COLO668 (cell line): Measurements from ENCODE around the gene PACSIN2.

Experiments
- DNase-seq: peaks from one replicate; lab custom pipeline; 2025; ENCODE audit not compliant: unreplicated experiment; lab: John Stamatoyannopoulos, UW

Gene PACSIN2

DNA sequence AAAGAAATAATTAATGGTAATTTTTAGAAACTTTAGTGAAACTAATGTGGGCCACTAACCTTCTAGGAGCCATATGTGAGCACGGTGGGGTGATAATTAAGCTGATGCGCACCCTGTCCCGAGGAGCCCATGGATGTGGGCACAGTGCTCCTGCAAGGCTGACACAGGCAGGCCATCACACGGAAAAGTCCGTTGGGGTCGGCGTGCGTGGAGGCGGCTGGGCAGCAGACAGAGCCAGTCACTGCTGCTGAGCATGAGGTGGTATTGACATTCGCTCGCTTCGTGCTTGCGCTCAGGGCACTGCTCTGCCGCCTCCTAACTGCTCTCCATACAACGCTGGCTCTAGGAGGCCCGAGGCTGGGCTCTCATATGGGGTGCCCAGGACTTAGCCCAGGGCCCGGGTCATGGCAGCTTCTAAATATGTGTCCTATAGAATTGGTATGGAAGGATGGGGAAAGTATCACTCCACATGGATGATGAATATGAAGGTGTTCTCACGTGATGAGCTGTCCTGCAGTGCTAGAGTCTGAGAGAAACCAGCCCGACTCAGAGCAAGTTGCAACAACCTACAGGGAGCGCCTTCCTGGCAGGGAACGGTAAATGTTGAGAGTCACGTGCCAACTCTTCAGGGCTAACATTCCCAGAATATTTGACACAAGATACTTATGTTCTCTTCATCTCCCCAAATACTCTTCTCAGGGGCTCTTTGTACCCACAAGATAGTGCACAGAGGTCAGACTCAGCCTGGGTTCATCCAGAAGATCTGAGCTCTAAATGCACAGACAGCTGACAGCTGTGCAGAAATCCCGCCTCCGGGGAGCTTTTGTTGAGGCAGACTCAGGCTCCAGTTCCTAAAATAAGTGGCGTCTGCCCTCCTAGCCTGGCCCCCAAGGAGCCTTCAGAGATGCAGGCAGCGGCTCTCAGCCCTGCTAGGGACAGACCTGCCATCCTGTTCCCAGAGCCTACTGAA, 107.3 kb downstream of the PACSIN2 start:
- no peak for DNase-seq

GRCh38 chr22:42906605-42907348, 108.2 kb downstream of the PACSIN2 start:
- no peak for DNase-seq

GRCh38 chr22:42905702-42906183, 109.2 kb downstream of the PACSIN2 start:
- peak; percentile 86 for DNase-seq

DNA sequence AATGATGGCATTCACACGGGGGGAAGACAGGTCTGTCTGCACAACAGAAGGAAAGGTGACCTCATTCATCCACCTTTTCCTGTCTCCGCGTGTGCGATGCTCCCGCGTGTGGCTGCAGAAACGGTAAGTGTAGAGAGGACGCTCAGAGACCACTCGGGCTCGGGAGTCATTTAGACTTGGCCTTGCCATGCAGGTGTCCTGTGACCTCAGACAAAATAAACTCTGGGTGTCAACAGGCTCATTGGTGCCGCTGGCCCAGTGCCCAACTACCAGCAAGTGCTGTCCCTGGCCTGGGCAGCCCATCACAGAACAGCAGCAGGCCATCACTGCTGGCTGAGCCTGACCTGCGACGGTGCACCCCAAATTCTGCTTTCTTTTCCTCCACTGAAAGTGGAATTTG, 109.7 kb downstream of the PACSIN2 start:
- DNase-seq = peak; percentile 69

GRCh38 chr22:42904050-42904449, 110.9 kb downstream of the PACSIN2 start:
- no peak for DNase-seq

- peak; percentile 51 for DNase-seq
These were observed 112.0 kb downstream of the PACSIN2 start for GRCh38 chr22:42902875-42903510.

- DNase-seq = no peak
These were observed 113.0 kb downstream of the PACSIN2 start for GRCh38 chr22:42901790-42902508.

- DNase-seq = no peak
These were observed 117.0 kb downstream of the PACSIN2 start for GRCh38 chr22:42897960-42898359.

GRCh38 chr22:42895541-42895981, 119.4 kb downstream of the PACSIN2 start:
- DNase-seq = no peak

GRCh38 chr22:42895087-42895486, 119.9 kb downstream of the PACSIN2 start:
- no peak for DNase-seq

- DNase-seq = no peak
These were observed 121.4 kb downstream of the PACSIN2 start for GRCh38 chr22:42893371-42894150.

- DNase-seq = peak; percentile 34
These were observed 122.2 kb downstream of the PACSIN2 start for GRCh38 chr22:42892571-42893316.

DNA sequence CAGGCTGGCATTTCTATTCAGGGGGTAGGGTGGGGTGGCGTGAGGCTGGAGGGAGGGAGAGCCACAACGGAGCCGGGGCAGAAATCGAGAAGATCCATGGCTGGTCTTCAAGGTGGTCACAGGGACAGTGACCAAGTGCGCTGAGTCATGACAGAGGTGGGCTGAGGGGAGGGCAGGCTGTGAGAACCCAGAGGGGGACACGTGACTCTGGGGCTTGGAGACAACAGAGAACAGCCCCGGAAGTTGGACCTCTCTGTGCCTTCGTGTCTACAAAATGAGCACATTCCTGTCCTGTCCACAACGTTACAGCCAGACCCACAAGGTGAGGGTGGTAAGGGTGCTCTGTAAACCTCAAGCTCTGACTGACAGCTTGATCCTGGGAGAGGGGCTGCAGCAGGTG, 122.8 kb downstream of the PACSIN2 start:
- DNase-seq = no peak

GRCh38 chr22:42891696-42892095, 123.3 kb downstream of the PACSIN2 start:
- no peak for DNase-seq

DNA sequence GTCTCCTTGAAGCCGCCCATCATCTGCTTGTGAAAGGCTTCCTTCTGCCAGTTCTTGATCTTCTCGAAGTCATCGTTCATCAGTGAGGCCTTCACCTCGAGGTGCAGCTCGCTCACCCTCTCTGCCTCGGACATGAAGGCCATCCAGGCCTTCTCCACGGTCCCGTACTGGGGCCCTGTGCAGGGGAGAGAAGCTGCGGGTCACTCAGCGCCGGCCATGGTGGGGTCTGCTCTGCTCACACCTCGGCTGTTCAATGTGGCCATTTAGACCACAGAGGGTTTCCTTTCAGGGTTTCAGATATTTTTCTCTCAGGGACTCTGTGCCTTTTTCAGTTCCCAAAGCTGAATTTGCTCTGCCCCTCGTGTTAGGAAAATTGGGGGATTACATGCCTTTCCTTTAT, 123.9 kb downstream of the PACSIN2 start:
- DNase-seq = no peak

GRCh38 chr22:42889304-42889703, 125.6 kb downstream of the PACSIN2 start:
- no peak for DNase-seq

GRCh38 chr22:42887523-42888507, 127.1 kb downstream of the PACSIN2 start:
- DNase-seq = peak; percentile 48

- DNase-seq = no peak
These were observed 127.8 kb downstream of the PACSIN2 start for GRCh38 chr22:42887120-42887519.
